HG02763 (cell line): ENCODE data around the gene GJA3.
A peak's percentile ranks its signal among the peaks of the same experiment; 100 is the strongest.

Experiments
- ATAC-seq: cut with Tn5 transposase; IDR thresholded peaks from one replicate; pipeline ENCODE4 v1.9.1; 2021; ENCODE audit warnings: mild to moderate bottlenecking, moderate library complexity; ENCODE audit not compliant: unreplicated experiment

GJA3 gene

DNA sequence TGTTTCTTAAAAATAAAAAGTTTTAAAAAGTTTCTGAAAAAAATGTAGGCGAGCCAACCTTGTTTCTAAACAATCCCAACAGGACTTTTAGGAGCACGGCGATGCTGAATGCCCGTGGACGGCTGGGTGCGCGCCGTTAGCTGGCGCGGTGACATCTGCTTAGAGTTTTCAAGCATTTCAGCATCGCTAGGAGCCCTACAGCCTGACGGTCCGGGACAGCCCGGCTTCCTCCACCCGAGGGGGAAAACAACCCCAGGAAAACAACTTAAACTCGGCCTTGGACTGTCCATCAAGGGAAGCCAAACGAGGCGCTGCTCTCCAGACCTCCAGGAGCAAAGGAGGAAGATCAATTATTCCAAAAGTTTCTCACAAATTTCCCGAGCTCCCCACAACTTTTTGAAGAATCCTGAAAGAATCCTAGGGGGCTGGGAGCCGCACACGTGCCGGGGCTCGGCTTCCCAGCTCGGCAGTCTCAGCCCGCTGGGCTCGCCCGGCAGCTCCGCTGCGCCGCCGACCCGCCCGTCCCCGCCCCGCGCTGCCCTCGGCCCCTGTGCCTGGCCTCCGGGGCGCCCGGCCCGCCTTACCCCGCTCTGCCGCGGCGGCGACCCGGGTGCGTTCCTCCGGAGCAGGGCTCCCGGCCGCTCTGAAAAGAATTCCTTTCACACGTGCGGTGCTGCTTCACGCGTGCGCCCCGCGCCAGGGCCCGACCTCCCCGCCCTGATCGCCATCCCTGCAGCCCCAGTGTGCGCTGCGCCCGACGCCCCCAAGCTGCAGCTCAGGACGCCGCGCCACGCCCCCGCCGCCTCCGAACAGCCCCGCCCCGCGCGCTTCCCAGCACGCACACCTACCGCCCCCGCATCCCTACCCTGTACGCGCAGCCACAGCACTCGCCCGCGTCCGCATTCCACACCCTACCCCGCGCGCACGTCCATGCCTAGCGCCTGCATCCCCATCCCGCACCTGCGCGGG, at the start of gene GJA3:
TSS of gene GJA3 (minus strand) at position 747 of the 969 bp plus-strand sequence. CDS start 17,764 bp downstream, outside the sequence.
- peak; percentile 51 for ATAC-seq

GRCh38 chr13:20209948-20210347, 49.1 kb upstream of the GJA3 start:
- no peak for ATAC-seq

- no peak for ATAC-seq
Measured at GRCh38 chr13:20206698-20207235, 45.9 kb upstream of the GJA3 start.

DNA sequence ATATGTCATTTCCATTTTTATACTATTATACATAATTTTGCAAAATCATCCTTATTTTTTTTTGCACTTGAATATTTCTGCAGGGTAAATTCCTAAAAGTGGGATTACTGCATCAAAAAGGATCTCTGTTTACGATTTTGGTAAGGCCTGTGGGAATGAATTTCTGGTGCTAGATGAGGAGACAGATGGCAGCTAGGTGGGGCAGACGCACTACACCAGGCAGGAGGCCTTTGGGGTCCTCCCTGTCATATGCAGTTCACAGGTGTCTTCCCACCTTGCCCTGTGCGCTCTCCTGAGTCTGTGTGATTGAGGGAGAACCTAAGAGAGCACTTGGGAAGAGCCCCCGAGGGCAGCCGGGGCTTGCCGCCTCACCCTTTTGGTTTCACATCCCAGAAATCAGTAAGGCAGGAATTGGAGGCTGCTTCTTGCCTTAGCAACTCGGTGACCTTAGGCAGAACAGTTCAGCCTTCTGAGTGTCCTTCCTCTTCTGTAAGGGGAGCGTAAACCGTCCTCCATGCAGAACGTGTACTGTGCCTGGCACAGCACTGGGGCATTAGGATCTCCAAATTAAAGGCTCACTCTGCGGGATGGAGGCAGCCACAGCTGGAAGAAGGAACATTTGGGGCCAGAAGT, 45.3 kb upstream of the GJA3 start:
- no peak for ATAC-seq

DNA sequence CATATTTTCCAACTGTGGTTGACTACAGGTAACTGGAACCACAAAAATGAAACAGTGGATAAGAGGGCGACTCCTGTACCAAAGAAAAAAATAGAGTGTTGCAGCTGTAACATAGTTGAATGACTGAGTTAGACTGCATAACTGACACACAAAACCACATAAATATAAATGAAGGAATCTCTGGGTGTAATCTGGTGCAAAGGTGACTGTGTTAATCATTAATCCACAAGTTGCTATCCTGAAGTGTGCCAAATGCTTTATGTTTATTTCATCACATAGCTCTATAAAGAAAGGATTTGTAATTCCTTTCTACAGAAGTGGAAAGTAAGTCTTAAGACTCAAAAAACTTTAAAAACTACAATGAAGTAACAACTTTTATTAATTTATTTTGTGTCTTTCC, 37.9 kb upstream of the GJA3 start:
- ATAC-seq: no peak

GRCh38 chr13:20197361-20197834, 36.5 kb upstream of the GJA3 start:
- ATAC-seq: no peak

GRCh38 chr13:20195801-20196200, 34.9 kb upstream of the GJA3 start:
- ATAC-seq: no peak

- ATAC-seq: no peak
Measured at GRCh38 chr13:20193907-20194631, 33.2 kb upstream of the GJA3 start.

- no peak for ATAC-seq
Measured at GRCh38 chr13:20193162-20193906, 32.5 kb upstream of the GJA3 start.

GRCh38 chr13:20192836-20193161, 31.9 kb upstream of the GJA3 start, which contains the start of gene GJB2:
Gene GJB2, minus strand, starts transcription at chr13:20192938. Its CDS starts 3,357 bp downstream, at chr13:20189581.
- no peak for ATAC-seq

DNA sequence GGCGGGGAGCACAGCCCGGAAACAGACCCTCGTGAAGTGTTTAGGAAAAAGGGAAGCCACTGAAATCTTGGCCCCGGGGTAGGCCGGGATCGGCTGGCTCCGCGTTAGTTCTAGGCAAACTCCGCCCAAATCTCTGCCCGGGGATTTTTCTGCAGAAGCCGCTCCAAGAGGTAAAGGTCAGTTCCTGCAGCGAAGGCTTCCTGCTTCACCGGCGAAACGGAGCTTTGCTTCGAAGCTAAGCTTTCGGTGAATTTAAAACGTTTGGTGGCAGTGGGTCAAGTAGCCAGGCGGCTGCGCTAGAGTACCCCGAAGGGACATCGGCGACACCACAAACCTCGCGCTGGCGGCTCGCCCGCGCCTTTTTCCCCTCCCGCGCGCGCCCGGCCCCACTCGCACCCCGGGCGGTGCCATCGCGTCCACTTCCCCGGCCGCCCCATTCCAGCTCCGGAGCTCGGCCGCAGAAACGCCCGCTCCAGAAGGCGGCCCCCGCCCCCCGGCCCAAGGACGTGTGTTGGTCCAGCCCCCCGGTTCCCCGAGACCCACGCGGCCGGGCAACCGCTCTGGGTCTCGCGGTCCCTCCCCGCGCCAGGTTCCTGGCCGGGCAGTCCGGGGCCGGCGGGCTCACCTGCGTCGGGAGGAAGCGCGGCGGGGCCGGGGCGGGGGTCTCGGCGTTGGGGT, 31.4 kb upstream of the GJA3 start:
- ATAC-seq: no peak

DNA sequence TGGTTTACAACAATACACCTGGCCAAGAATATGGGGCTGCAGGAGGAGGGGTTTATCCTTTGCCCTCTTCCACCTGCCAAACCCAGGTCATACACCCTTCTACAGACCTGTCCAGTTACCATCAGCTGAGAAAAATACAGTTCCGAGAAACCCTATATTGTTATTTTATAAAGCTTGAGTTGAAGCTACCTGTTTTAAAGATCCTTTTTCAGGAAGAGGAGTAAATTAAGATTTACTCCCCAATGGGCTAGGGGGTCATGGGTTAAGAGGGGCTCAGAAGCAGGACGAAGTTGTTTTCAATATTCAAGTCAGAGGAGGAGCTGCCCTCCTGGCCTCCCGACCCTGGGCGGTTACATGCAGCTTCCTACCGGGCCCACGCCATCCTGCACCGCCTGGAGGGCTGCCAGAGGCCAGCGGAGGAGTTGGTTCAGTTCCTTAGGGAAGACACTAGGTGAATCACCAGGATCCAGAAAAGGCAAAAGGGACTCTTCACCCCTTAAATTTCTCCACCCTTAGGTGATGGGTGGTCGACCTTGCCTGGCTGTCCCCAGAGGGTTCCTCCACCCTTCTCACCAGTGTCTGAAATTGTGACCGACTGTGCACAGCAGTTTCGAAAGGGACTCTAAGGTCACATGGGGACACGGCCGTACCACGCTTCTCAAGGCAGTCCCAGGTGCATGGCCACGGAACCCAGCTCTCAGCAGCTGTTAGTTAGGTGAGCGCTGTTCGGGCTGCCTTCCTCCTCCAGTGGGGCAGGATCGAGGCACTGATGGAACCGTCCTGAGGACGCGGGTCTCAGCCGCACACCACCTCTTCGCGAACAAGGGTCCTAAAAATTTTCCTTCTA, 30.7 kb upstream of the GJA3 start:
- ATAC-seq: no peak

GRCh38 chr13:20190481-20191310, 29.8 kb upstream of the GJA3 start:
- ATAC-seq: no peak

GRCh38 chr13:20190076-20190475, 29.2 kb upstream of the GJA3 start:
- no peak for ATAC-seq

DNA sequence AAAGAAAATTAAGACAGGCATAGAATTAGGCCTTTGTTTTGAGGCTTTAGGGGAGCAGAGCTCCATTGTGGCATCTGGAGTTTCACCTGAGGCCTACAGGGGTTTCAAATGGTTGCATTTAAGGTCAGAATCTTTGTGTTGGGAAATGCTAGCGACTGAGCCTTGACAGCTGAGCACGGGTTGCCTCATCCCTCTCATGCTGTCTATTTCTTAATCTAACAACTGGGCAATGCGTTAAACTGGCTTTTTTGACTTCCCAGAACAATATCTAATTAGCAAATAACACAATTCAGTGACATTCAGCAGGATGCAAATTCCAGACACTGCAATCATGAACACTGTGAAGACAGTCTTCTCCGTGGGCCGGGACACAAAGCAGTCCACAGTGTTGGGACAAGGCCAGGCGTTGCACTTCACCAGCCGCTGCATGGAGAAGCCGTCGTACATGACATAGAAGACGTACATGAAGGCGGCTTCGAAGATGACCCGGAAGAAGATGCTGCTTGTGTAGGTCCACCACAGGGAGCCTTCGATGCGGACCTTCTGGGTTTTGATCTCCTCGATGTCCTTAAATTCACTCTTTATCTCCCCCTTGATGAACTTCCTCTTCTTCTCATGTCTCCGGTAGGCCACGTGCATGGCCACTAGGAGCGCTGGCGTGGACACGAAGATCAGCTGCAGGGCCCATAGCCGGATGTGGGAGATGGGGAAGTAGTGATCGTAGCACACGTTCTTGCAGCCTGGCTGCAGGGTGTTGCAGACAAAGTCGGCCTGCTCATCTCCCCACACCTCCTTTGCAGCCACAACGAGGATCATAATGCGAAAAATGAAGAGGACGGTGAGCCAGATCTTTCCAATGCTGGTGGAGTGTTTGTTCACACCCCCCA, 28.1 kb upstream of the GJA3 start:
- ATAC-seq: no peak

GRCh38 chr13:20186771-20187170, 25.9 kb upstream of the GJA3 start:
- no peak for ATAC-seq
